Right atrium auricular region (tissue), 2 donors: ENCODE measurements around the gene ACADL. TPM values are rescaled to one million over a fixed set of nuclear protein-coding genes. Genes with fewer than 3 reads are reported as not detected.
"Not testable (repeated sequence)": the region's sequence is repeated elsewhere in the genome, so short reads cannot be mapped to it uniquely, and the experiment has no call there.

ENCODE experiments used
- DNase-seq: peaks from one replicate; pipeline ENCODE4 v3.0.0-alpha.2; 2019; ENCODE audit warnings: low spot score
- H3K27ac ChIP-seq, 2 donors: fragments of 200-600 bp; sonication (generic); 1 replicate in 1 of 2; 2 replicates in 1 of 2; pipeline ENCODE4 v1.5.1; 2016 to 2019
- H3K27me3 ChIP-seq, 2 donors: fragments of 200-600 bp; sonication (generic); one replicate each; pipeline versions ENCODE4 v1.5.1 to v1.6.0; 2017 to 2019
- H3K36me3 ChIP-seq: fragments of 200-600 bp; sonication (generic); one replicate; pipeline ENCODE4 v1.5.1; 2016
- H3K4me1 ChIP-seq, 2 donors: fragments of 200-600 bp; sonication (generic); one replicate each; pipeline versions ENCODE4 v1.5.1 to v1.6.0; 2017 to 2019
- H3K4me3 ChIP-seq, 2 donors: fragments of 200-600 bp; sonication (generic); 1 replicate in 1 of 2; 2 replicates in 1 of 2; pipeline ENCODE4 v1.5.1; 2017 to 2019; ENCODE audit warnings: mild to moderate bottlenecking in 1 of 2, moderate library complexity in 1 of 2
- H3K9me3 ChIP-seq, 2 donors: fragments of 200-600 bp; sonication (generic); one replicate each; pipeline ENCODE4 v1.5.1; 2019
- total RNA-seq, 2 donors: library from RNA; depleted of rRNA; stranded (reverse); fragments of >200 nt; gene quantifications; one replicate each; pipeline ENCODE4 v1.1.0, GENCODE V29; 2016
- TF ChIP-seq, protein P1 (sequence below), 2 donors: fragments of 200-600 bp; sonication (generic); IDR thresholded peaks; one replicate each; pipeline ENCODE4 v1.5.1; 2019; ENCODE audit warnings: antibody characterized with exemption in 2 of 2

ACADL gene
- total RNA-seq, 2 donors from 2014 or later: 1.4 to 1.9 TPM

GRCh38 chr2:210190345-210190744 lies 34.9 kb downstream of the ACADL start:
- H3K9me3 ChIP-seq: peaks cover 0 to 13% of the 10 kb centered on the region in 2 donors
- no peaks in the 10 kb centered on the region for H3K4me1 ChIP-seq
- H3K27me3 ChIP-seq: no peaks in the 10 kb centered on the region
- no peak overlapping the region for H3K27ac ChIP-seq
- no peak for DNase-seq
- H3K4me3 ChIP-seq: no peak overlapping the region
- TF ChIP-seq, protein P1, sequence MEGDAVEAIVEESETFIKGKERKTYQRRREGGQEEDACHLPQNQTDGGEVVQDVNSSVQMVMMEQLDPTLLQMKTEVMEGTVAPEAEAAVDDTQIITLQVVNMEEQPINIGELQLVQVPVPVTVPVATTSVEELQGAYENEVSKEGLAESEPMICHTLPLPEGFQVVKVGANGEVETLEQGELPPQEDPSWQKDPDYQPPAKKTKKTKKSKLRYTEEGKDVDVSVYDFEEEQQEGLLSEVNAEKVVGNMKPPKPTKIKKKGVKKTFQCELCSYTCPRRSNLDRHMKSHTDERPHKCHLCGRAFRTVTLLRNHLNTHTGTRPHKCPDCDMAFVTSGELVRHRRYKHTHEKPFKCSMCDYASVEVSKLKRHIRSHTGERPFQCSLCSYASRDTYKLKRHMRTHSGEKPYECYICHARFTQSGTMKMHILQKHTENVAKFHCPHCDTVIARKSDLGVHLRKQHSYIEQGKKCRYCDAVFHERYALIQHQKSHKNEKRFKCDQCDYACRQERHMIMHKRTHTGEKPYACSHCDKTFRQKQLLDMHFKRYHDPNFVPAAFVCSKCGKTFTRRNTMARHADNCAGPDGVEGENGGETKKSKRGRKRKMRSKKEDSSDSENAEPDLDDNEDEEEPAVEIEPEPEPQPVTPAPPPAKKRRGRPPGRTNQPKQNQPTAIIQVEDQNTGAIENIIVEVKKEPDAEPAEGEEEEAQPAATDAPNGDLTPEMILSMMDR (IDR thresholded peaks at IDR 0.05): no peak
- no peaks in the 10 kb centered on the region for H3K36me3 ChIP-seq

DNA sequence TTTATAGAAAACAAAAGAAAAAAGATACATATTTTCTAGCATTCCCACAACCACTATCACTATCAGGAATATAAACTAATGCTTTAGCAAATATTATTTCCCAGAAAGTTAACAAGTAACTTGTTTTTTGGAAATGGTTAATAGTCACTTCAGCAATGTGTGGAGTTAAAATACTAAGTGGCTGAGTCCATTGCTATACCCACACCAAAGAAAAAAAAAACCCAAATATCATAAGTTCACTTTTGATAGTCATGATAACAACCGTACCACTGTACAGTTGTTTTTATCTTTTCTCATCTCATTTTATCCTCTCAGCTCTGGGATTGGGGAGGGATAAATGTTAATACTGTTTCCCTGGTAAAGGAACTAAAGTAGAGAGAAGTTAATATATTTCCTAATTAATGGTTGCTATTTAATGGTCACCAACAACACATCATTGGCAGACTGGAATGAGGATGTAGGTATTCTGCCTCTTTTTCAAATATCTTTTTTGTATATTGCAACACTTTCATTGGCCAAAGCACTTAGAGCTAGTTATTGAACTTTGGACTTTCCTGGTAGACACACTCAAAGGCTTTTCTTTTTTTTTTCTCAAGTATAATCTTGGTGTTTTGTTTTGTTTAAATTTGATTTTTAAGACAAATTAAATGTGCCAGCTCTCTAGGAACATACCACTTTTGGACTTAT lies 35.7 kb downstream of the ACADL start:
- H3K4me1 ChIP-seq: no peaks in the 10 kb centered on the region

GRCh38 chr2:210188755-210189154 lies 36.5 kb downstream of the ACADL start:
- no peaks in the 10 kb centered on the region for H3K36me3 ChIP-seq
- H3K4me3 ChIP-seq: no peak overlapping the region
- TF ChIP-seq, protein P1 (IDR thresholded peaks at IDR 0.05): no peak
- no peak overlapping the region for H3K27ac ChIP-seq
- DNase-seq: no peak
- H3K4me1 ChIP-seq: no peaks in the 10 kb centered on the region
- H3K27me3 ChIP-seq: no peaks in the 10 kb centered on the region
- H3K9me3 ChIP-seq: peaks cover 0 to 29% of the 10 kb centered on the region in 2 donors

More for the DNA sequence above, 35.7 kb downstream of the ACADL start:
- H3K36me3 ChIP-seq: no peaks in the 10 kb centered on the region
- no peak overlapping the region for H3K27ac ChIP-seq
- peaks cover 0 to 21% of the 10 kb centered on the region in 2 donors for H3K9me3 ChIP-seq
- TF ChIP-seq, protein P1 (IDR thresholded peaks at IDR 0.05): no peak
- H3K4me3 ChIP-seq: no peak overlapping the region
- DNase-seq: no peak
- H3K27me3 ChIP-seq: no peaks in the 10 kb centered on the region

DNA sequence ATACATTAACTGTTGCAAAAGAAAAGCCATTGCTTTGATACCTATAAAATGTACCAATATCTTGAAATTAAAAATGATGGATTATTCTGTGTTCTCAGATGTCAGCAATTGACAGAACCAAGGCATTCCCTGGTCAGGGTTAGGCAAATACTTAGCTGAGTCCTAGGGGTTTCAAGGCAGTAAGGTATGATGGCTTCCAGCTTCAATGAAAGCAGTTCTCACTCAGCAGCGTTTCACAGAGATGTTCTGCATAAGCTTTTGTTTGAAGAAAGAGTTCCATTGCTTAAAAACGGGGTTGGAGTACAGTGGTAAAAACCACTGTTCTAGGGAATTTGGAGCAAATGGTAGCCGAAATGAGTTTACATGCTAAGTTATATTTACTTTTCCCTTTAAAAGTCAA lies 37.1 kb downstream of the ACADL start:
- Histone ChIP-seq H3K4me3 (no peak overlapping the region), H3K36me3 (no peaks in the 10 kb centered on the region), H3K27ac (no peak overlapping the region), H3K4me1 (no peaks in the 10 kb centered on the region), H3K9me3 (peaks cover 0 to 32% of the 10 kb centered on the region in 2 donors), H3K27me3 (no peaks in the 10 kb centered on the region)
- TF ChIP-seq, protein P1 (IDR thresholded peaks at IDR 0.05): no peak
- no peak for DNase-seq

DNA sequence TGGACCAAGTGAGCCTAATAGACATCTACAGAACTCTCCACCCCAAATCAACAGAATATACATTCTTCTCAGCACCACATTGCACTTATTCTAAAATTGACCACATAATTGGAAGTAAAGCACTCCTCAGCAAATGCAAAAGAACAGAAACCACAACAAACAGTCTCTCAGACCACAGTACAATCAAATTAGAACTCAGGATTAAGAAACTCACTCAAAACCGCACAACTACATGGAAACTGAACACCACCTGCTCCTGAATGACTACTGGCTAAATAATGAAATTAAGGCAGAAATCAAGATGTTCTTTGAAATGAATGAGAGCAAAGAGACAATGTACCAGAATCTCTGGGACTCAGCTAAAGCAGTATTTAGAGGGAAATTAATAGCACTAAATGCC lies 41.3 kb downstream of the ACADL start:
- H3K27ac ChIP-seq, DNase-seq, H3K4me3 ChIP-seq, H3K27me3 ChIP-seq, H3K36me3 ChIP-seq, H3K4me1 ChIP-seq: not testable (repeated sequence)
- H3K9me3 ChIP-seq: peaks cover 0 to 32% of the 10 kb centered on the region in 2 donors

DNA sequence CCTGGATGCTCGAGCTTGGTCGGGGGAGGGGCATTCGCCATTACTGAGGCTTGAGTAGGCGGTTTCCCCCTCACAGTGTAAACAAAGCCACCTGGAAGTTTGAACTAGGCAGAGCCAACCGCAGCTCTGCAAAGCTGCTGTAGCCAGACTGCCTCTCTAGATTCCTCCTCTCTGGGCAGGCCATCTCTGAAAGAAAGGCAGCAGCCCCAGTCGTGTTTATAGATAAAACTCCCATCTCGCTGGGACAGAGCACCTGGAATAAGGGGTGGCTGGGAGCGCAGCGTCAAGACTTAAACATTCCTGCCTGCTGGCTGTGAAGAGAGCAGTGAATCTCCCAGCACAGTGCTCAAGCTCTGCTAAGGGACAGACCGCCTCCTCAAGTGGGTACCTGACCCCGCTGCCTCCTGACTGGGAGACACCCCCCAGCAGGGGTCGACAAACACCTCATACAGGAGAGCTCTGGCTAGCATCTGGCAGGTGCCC lies 43.6 kb downstream of the ACADL start:
- H3K4me1 ChIP-seq, DNase-seq, H3K4me3 ChIP-seq, H3K36me3 ChIP-seq, H3K27ac ChIP-seq, H3K27me3 ChIP-seq: not testable (repeated sequence)
- H3K9me3 ChIP-seq: peaks cover 0 to 32% of the 10 kb centered on the region in 2 donors

- H3K4me3 ChIP-seq, H3K27ac ChIP-seq, H3K4me1 ChIP-seq, DNase-seq, H3K36me3 ChIP-seq, H3K27me3 ChIP-seq: not testable (repeated sequence)
- peaks cover 0 to 27% of the 10 kb centered on the region in 2 donors for H3K9me3 ChIP-seq
Observed at GRCh38 chr2:210181033-210181605, 44.1 kb downstream of the ACADL start.
